T-helper 2 cell treated with Interferon-gamma antibody and Interleukin-4, amounts not matched to agents 5 μg/mL and 100 μg/mL, for 36 hours (primary cell): ENCODE measurements around the gene IL26.
"Not testable (repeated sequence)": the region's sequence is repeated elsewhere in the genome, so short reads cannot be mapped to it uniquely, and the experiment has no call there.

Experiments
- DNase-seq: peaks from one replicate; pipeline ENCODE4 v3.0.0; 2021; ENCODE audit warnings: low spot score
- H3K27ac Mint-ChIP-seq: one replicate; pipeline ENCODE4 v1.8.0; 2021; ENCODE audit warnings: mild to moderate bottlenecking, mixed read lengths
- H3K27me3 Mint-ChIP-seq: one replicate; pipeline ENCODE4 v1.8.0; 2021; ENCODE audit warnings: low read depth, mixed read lengths
- H3K36me3 Mint-ChIP-seq: one replicate; pipeline ENCODE4 v1.8.0; 2021; ENCODE audit warnings: low read depth, mixed read lengths
- H3K4me1 Mint-ChIP-seq: one replicate; pipeline ENCODE4 v1.8.0; 2021; ENCODE audit warnings: low read depth, mixed read lengths
- H3K4me3 Mint-ChIP-seq: one replicate; pipeline ENCODE4 v1.8.0; 2022; ENCODE audit warnings: mild to moderate bottlenecking, moderate library complexity, mixed read lengths
- H3K9me3 Mint-ChIP-seq: one replicate; pipeline ENCODE4 v1.8.0; 2021; ENCODE audit warnings: mixed read lengths

The IL26 gene

DNA sequence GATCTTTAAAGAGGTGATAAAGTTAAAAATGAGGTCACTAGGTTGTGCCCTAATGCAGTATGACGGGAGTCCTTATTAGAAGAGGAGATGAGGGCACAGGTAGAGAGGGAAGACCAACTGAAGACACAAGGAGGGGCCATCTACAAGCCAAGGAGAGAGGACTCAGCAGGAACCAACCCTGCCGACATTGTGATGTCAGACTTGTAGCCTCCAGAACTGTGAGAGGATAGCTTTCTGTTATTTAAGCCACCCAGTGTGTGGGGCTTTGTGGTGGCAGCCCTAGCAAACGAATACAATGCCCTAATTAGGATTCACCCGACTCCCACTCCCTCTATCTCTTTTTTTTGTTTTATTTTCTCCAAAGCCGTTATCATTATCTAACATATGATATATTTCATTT lies 7.9 kb upstream of the IL26 start:
- Mint-ChIP-seq H3K4me3 (no peak overlapping the region), H3K27me3 (peaks cover 16% of the 10 kb centered on the region), H3K36me3 (peaks cover 3% of the 10 kb centered on the region), H3K9me3 (no peaks in the 10 kb centered on the region), H3K4me1 (peaks cover 41% of the 10 kb centered on the region), H3K27ac (no peak overlapping the region)
- no peak for DNase-seq

DNA sequence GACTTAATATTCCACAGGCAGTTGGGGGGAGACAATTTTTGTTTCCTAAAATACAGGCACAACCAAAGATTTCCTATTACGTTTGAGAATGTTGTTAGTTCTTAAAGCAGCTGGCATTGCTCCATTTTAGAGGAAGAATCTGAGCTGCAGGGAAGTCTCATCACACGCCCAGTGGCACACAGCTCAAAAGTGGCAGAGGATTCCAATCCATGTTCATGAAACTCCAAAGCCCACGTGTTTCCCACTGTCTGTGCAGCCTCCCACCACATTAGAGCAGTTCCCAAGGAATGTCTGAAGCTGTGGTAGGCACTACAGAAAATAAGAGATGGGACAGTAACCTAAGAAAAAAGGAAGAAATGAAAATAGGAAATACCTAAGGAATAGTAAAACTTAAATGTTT lies 6.1 kb upstream of the IL26 start:
- H3K9me3 Mint-ChIP-seq: no peaks in the 10 kb centered on the region
- no peaks in the 10 kb centered on the region for H3K36me3 Mint-ChIP-seq
- H3K4me3 Mint-ChIP-seq: no peak overlapping the region
- peaks cover 32% of the 10 kb centered on the region for H3K4me1 Mint-ChIP-seq
- DNase-seq: no peak
- H3K27me3 Mint-ChIP-seq: peaks cover 23% of the 10 kb centered on the region
- no peak overlapping the region for H3K27ac Mint-ChIP-seq

DNA sequence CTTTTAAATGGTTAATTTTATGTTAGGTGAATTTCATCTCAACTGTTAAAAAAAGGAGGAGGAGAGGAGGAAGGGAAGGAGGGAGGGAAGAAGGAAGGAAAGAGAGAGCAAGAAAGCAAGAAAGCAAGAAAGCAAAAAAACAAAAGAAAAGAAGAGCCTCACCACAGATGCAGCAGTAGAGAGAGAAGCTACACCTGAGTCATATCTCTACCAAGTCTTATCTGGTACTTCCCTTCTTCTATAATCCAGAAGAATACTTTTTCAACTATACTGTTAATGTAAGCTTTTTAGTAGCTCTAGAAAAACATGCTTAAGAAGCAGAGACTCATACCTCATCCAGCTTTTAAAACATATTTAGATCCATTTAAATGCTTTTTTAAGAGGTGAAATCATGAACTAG lies 5.6 kb upstream of the IL26 start:
- H3K4me3 Mint-ChIP-seq: no peak overlapping the region
- no peak for DNase-seq

GRCh38 chr12:68229956-68230355 lies 4.3 kb upstream of the IL26 start:
- Mint-ChIP-seq H3K36me3 (no peaks in the 10 kb centered on the region), H3K9me3 (no peaks in the 10 kb centered on the region), H3K27ac (no peak overlapping the region), H3K4me1 (peaks cover 23% of the 10 kb centered on the region), H3K4me3 (no peak overlapping the region), H3K27me3 (peaks cover 35% of the 10 kb centered on the region)
- DNase-seq: no peak

More for the DNA sequence above, 5.6 kb upstream of the IL26 start:
- Mint-ChIP-seq H3K9me3 (no peaks in the 10 kb centered on the region), H3K4me1 (peaks cover 28% of the 10 kb centered on the region), H3K36me3 (no peaks in the 10 kb centered on the region), H3K27ac (no peak overlapping the region), H3K27me3 (peaks cover 27% of the 10 kb centered on the region)

DNA sequence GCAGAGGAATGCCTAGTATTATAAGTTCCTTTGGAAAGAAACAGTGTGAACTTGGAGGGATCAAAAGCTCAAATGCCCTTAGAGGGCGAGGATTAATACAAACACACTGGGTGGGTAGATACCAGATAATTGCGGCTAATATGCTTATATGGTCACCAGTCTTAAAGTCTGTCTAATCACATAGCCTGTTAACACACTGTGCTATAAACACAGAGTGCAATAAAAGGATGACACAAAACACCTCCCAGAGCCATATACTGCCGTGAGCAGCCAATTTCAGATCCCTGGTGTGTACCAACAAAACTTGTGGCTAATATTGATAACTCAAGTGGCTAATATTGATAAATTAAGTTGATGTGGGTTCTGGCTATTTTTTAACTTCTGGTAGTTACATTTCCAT lies 1.7 kb upstream of the IL26 start:
- Mint-ChIP-seq H3K9me3 (no peaks in the 10 kb centered on the region), H3K27ac (no peak overlapping the region), H3K4me1 (peaks cover 21% of the 10 kb centered on the region), H3K4me3 (no peak overlapping the region), H3K36me3 (no peaks in the 10 kb centered on the region), H3K27me3 (peaks cover 43% of the 10 kb centered on the region)
- DNase-seq: no peak

DNA sequence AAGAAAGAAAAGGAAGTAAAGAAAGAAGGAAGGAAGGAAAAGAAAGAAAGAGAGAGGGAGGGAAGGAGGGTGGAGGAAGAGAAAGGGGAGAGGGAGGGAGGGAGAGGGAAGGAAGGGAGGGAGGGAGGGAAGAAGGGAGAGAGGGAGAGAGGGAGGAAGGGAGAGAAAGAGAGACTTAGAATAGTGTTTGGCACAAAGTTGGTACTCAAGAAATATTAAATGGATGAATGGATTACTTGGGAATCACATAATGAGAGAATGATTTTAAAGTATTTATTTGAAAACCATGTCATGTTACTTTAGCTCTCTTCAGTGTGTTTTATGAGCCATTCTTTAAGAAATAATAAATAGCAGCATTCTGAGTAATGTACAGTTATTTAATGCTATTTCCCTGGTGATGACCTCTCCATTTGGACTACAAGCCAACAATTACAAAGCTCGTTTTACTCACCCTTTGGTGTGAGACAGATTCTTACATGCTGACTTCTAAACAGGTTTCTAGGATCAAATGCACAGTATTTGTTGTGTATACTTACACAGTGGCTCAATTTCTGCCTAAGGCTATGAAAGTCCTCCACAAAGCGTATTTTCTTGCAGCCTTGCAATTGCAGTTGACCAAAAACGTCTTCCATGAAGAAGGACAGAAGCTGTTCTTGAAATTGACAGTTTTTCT lies 861 bp downstream of the IL26 start:
- H3K36me3 Mint-ChIP-seq: no peaks in the 10 kb centered on the region
- no peaks in the 10 kb centered on the region for H3K9me3 Mint-ChIP-seq
- H3K27me3 Mint-ChIP-seq: peaks cover 46% of the 10 kb centered on the region
- H3K4me1 Mint-ChIP-seq: peaks cover 9% of the 10 kb centered on the region
- no peak for DNase-seq
- H3K27ac Mint-ChIP-seq: no peak overlapping the region
- H3K4me3 Mint-ChIP-seq: no peak overlapping the region

DNA sequence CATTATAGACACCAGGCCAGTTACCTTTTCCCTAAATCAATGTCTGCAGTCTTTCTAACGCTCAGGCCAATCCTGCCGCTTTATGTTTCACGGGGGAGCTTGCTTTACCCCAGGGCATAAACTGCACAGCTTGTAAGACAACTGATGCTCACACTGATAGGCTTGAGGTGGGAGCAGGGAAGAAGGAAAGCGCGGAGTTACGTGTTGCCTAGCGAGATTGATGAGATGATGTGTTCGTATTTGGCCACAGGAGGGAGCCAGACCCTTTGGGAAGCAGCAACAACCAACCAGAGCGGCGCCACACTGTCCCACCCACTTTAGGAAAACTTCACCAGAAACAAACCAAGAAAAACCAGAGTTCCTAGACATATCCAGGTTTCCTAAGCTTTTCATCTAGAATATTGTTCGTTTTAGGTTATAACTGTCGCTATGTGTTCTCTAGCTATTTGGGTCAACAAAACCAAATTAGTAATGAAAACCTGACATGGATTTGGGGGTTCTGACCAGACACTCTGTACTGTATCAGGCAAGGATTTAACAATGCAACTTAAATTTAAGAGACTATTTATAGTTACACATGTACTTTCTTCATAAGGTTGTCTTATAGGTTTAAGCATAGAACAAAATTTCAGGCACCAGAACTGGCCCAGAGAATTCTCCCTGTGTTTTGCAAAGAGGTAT lies 2.4 kb downstream of the IL26 start:
- Mint-ChIP-seq H3K4me3 (peak overlapping the region; percentile 64), H3K27me3 (peaks cover 56% of the 10 kb centered on the region), H3K27ac (no peak overlapping the region), H3K9me3 (no peaks in the 10 kb centered on the region), H3K4me1 (peaks cover 9% of the 10 kb centered on the region), H3K36me3 (no peaks in the 10 kb centered on the region)
- DNase-seq: peak; percentile 51

GRCh38 chr12:68222326-68222725 lies 3.3 kb downstream of the IL26 start:
- H3K27ac Mint-ChIP-seq: no peak overlapping the region
- H3K36me3 Mint-ChIP-seq: no peaks in the 10 kb centered on the region
- no peak overlapping the region for H3K4me3 Mint-ChIP-seq
- H3K27me3 Mint-ChIP-seq: peaks cover 60% of the 10 kb centered on the region
- H3K9me3 Mint-ChIP-seq: no peaks in the 10 kb centered on the region
- H3K4me1 Mint-ChIP-seq: peaks cover 9% of the 10 kb centered on the region
- no peak for DNase-seq

- Mint-ChIP-seq H3K27me3 (peaks cover 57% of the 10 kb centered on the region), H3K4me1 (peaks cover 9% of the 10 kb centered on the region), H3K27ac (no peak overlapping the region), H3K9me3 (no peaks in the 10 kb centered on the region), H3K36me3 (no peaks in the 10 kb centered on the region), H3K4me3 (no peak overlapping the region)
- no peak for DNase-seq
These were observed 4.1 kb downstream of the IL26 start for GRCh38 chr12:68221497-68221896.

DNA sequence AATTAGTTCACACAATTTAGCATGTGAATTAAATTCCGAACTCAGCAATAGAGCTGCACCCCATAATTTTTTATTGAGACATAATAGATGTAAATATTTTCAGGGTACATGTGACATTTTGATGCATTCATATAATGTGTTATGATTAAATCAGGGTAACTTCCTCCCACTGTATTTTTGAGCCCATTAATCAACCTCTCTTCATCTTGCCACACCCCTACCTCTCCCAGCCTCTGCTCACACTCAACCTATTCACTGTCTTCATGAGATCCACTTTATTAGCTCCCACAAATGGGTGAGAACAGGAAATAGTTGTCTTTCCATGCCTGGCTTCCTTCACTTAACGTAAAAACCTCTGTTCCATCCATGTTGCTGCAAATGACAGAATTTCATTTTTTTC lies 14.7 kb downstream of the IL26 start:
- H3K36me3 Mint-ChIP-seq: no peaks in the 10 kb centered on the region
- DNase-seq: no peak
- H3K9me3 Mint-ChIP-seq: no peaks in the 10 kb centered on the region
- H3K27ac Mint-ChIP-seq: no peak overlapping the region
- peaks cover 69% of the 10 kb centered on the region for H3K27me3 Mint-ChIP-seq
- H3K4me3 Mint-ChIP-seq: no peak overlapping the region
- H3K4me1 Mint-ChIP-seq: peaks cover 15% of the 10 kb centered on the region

GRCh38 chr12:68209048-68209728 lies 16.4 kb downstream of the IL26 start:
- not testable (repeated sequence) for H3K9me3 Mint-ChIP-seq, H3K4me3 Mint-ChIP-seq, DNase-seq, H3K27ac Mint-ChIP-seq, H3K36me3 Mint-ChIP-seq
- peaks cover 17% of the 10 kb centered on the region for H3K4me1 Mint-ChIP-seq
- peaks cover 75% of the 10 kb centered on the region for H3K27me3 Mint-ChIP-seq

- Mint-ChIP-seq H3K9me3 (no peaks in the 10 kb centered on the region), H3K36me3 (no peaks in the 10 kb centered on the region), H3K27ac (no peak overlapping the region), H3K27me3 (peaks cover 72% of the 10 kb centered on the region), H3K4me1 (peaks cover 33% of the 10 kb centered on the region), H3K4me3 (no peak overlapping the region)
- DNase-seq: no peak
These were observed 18.3 kb downstream of the IL26 start for GRCh38 chr12:68207276-68207675.

- no peak overlapping the region for H3K27ac Mint-ChIP-seq
- no peak overlapping the region for H3K4me3 Mint-ChIP-seq
- no peak for DNase-seq
- H3K36me3 Mint-ChIP-seq: no peaks in the 10 kb centered on the region
- H3K9me3 Mint-ChIP-seq: no peaks in the 10 kb centered on the region
- peaks cover 67% of the 10 kb centered on the region for H3K27me3 Mint-ChIP-seq
- peaks cover 27% of the 10 kb centered on the region for H3K4me1 Mint-ChIP-seq
These were observed 19.2 kb downstream of the IL26 start for GRCh38 chr12:68206446-68206845.

DNA sequence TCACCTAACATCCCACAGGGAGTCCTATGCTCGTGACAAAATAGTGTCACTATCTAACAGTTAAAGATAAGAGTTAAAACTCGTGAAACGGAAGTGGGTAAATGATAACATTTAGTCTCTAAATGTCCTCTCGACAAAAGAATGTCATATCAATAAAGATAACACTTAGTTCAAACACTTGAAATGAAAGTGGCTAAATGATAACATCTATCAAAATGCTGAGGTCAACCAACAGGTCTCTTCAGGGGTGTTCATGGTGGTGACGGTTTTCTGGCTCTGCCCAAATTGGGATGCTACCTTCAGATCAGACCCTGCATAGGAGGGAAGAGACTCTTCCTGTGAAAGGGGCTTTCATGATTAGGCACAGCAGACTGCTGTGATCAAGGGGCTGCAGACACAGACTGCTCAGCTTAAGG lies 22.1 kb downstream of the IL26 start:
- Mint-ChIP-seq H3K27me3 (peaks cover 66% of the 10 kb centered on the region), H3K36me3 (no peaks in the 10 kb centered on the region), H3K4me3 (no peak overlapping the region), H3K4me1 (peaks cover 34% of the 10 kb centered on the region), H3K9me3 (no peaks in the 10 kb centered on the region), H3K27ac (no peak overlapping the region)
- peak; percentile 18 for DNase-seq
